ENCODE data around the gene PLVAP.

- no peak for TF ChIP-seq CTCF (IDR thresholded peaks at IDR 0.05; ENCODE audit: insufficient read depth, low read depth, low read length)
- TF ChIP-seq EZH2 (IDR thresholded peaks at IDR 0.05; ENCODE audit: insufficient read depth, low read length), result no peak
These were observed 64.7 kb downstream of the PLVAP start for GRCh38 chr19:17312189-17313113.
